Inflammatory macrophage treated with lipopolysaccharide for 1 hour (primary cell): ENCODE measurements around the gene BCO1.

Experiments used
- DNase-seq, 2 donors: peaks; one replicate each; pipeline ENCODE4 v3.0.0-alpha.2; 2020 to 2022

Gene BCO1

DNA sequence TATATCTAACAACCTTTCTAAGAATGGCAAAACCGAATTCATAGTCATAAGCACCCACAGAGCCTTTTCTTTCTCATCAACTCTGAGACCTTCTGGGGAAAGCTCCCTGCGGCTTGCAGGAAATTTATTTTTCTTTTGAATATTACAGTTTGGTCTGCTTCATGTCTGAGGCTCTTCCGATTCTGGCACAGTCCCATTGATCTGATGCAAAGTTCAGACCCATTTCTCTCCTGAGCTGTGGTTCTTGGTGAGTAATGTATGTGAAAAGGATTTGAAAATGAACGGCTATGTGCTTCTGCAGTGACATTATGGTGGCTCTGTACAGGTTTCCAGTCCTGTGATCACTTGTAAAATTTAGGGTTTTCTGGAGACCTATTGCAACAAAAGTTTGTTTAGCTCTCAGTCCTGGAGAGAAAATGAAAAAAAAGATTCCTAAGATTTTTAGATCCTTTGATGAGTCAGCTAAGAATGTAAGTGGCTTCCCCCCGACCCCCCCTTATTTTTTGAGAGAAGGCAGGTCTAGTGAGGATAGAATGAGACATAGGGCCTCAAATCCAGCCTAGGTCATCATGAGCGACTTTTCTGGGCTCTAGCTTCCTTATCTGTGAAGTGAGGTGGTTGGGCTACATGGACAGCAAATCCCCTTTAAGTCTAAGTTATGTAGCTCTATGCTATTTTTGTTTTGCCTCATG, 80.9 kb downstream of the BCO1 start:
- DNase-seq, result no peak

DNA sequence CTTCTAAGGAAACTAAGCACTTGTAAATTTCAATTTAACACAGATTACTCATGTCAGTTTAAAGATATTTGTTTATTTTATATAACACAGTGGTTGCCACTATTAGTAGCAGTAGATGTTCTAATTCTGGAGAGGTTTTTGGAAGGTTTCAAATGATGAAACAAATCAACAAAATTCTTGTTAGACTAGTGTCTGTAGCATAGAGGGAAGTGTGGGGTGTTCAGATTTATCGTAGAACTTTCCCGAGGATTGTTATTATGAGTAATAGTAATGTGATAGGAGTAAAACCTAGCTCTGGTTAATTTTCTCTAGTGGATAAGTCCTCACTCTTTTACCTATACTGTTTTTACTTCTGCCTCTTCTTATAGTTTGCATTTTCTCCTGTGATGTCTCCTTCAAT, 82.5 kb downstream of the BCO1 start:
- peak in 1 of 2 donors; percentile 64 for DNase-seq

DNA sequence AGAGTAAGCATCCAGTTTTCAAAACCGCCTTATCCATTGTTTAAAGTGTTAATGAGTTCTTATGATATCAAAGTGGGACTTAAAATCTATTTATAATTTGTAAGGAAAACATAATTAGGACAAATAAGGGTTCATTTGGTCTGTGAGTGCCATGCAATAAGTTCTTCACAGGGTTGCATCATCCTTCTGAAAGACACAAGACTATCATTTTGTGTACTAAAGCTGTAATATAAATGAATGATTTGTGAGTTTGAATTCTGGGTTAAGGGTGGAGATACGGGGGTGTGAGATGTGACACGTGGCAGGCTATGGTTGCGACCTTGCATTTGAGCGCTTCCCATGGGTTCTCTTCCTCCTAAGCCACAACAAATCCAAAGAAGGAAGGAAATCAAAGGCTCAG, 83.0 kb downstream of the BCO1 start:
- peak in 1 of 2 donors; percentile 13 for DNase-seq

DNA sequence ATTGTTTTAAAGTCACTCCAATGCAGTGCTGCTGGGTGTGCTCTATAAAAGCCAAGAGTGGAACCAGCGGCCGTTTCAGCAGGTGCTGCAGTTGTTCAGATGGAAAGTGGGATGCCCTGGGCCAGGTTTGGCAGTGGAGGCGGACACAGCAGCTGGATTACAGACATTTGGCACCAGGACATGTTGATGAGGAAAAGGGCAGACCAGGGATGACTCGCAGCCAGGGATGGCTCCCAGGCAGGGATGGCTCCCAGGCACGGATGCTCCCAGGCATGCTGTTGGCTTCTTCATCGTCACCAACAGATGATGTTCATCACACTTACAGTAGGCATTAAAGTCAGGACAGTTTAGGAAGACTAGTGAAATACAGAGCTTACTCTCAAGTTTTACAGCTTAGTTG, 86.3 kb downstream of the BCO1 start:
- no peak for DNase-seq

DNA sequence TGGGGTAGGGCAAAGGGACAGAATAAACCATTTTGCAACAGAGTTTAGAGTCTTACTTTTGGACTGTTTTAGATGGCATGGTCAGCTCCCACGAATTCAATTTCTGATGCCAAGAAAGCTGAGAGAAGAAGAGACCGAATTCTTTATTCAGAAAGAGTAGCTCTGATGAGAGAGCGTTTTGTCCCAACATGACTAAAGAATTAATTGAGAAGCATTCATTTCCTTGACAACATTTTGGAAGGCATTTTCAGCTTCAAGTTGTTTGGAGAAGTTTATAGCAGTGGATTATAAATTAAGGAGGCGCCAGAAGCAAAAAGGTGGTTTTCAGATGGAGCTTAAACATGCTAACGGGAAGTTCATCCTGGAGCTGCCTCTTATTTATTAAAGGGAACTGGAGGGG, 88.5 kb downstream of the BCO1 start:
- DNase-seq, result no peak

DNA sequence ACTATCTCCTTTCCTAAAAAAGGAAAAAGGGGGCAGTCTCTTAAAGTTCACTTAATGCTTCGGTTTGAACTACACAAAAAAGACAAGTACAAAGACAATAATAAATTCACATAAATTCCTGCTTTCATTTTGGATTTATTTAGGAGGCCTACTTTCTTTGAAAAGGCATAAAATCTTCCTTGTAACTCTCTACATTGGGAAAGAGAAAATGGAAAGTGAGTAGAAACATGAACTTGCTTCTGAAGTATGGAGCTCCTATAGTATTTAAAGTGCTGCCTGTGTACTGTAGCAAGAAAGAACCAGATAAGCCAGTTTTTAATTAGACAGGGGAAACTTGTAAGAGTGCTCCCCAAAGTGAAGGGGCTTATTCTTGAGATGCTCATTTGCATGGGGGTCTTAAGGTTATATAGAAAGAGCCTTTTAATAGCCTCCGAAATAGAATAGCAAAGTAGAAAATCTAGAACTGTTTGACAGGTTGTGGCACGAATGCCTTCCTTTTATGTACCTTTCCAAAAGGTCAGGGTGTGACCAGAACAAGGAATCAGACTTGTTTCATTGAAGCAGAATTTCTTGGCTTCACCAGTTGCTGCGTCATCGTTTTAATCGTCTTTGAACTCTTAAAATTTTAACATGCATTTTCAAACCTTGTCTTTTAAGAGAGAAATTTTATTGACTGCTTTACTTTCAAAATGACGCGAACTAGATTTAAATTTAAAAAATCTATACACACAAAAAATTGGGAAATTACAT, 89.1 kb downstream of the BCO1 start:
- no peak for DNase-seq

DNA sequence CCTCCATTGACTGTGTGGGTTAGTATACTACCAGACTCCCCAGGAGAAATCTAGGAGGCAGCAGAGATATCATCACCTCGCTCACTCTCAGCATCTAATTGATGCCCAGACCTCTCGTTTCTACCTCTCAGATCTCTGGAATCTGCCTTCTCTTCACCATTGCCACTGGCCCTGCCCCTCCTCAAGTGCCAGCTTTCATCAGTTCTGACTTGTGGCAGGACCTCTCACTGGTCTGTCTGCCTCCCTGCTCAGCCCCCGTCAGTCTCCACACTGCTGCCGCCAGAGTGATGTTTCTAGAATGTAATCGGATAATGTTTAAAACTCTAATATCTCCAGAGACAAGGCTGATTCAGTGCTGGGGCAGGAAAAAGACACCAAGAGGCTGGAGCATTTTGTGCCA, 91.5 kb downstream of the BCO1 start:
- DNase-seq, result no peak

DNA sequence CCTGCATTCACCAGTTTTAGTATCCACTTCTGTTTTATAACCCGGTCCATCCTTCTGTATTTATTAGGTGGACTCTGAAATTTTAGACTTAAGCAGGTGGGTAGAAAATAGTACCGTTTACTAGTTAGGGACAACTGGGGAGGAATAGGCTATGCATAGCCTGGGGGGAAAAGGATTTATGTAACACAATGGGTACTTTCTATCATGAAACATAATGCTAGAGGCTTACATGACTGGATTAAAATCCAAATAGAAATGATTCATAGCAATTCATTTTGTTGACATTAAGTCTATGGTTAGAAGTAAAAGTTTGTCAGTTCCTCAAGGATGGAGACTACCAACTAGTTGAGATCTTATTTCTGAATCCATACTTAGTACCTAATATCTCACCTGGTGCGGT, 94.9 kb downstream of the BCO1 start:
- no peak for DNase-seq

DNA sequence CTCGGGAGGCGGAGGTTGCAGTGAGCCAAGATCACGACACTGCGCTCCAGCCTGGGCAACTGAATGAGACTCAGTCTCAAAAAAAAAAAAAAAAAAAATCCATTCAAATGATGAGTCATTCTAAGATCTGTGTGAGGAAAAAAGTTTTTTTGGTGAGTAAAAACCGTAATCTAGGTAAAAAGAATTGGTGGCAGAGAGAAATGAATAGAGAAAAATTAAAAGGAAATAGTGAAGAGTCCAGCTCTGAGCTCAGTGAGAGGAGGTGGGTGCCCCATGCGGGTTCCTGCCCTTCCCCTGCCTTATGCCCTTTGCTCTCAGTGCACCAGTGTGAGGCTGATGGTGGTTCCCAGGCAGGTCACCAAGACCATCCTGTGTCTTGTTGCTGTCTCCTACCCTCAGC, 97.2 kb downstream of the BCO1 start:
- no peak for DNase-seq

DNA sequence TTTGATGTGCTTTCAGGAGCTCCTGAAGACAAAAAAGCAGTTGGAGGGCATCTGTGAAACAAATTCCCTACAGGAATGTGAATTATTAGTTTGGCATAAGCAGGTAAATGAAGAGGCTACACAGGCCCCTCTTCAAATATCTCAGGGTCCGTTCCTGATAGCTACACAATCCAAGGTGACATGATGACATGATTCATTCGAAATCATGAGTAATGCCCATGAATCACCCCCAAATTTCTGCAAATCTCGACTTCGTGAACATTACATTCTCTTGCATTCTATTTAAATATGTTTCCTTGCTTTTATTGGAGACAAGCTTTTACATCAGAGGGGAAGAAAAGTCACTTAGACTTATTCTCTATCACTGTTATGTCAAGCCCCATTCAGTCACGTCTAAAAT, 98.6 kb downstream of the BCO1 start:
- no peak for DNase-seq
